ENCODE data around the gene ATP2B3.

GRCh38 chrX:153525451-153525850 lies 8.0 kb downstream of the ATP2B3 start:
- no peak for TF ChIP-seq POLR2A (IDR thresholded peaks at IDR 0.05; ENCODE audit: low read depth, low read length)
- no peak for TF ChIP-seq CTCF (conservative IDR thresholded peaks at IDR 0.05; ENCODE audit: low read depth, low read length)
- TF ChIP-seq MAFK (IDR thresholded peaks at IDR 0.05; ENCODE audit: low read depth, low read length), result no peak
- no peak for TF ChIP-seq BHLHE40 (IDR thresholded peaks at IDR 0.05; ENCODE audit: low read depth, low read length)
- TF ChIP-seq CEBPB (IDR thresholded peaks at IDR 0.05; ENCODE audit: low read depth, low read length), result no peak
- no peak for TF ChIP-seq RFX5 (IDR thresholded peaks at IDR 0.05; ENCODE audit: low read depth, low read length)
- no peak for TF ChIP-seq USF2 (IDR thresholded peaks at IDR 0.05; ENCODE audit: low read depth, low read length)
- no peak for TF ChIP-seq FOS (IDR thresholded peaks at IDR 0.05; ENCODE audit: low read depth, low read length)
- TF ChIP-seq ELK1 (IDR thresholded peaks at IDR 0.05; ENCODE audit: borderline replicate concordance, low read depth, low read length), result no peak
- TF ChIP-seq SMC3 (IDR thresholded peaks at IDR 0.05; ENCODE audit: low read depth, low read length), result no peak
- no peak for TF ChIP-seq RCOR1 (IDR thresholded peaks at IDR 0.05; ENCODE audit: insufficient replicate concordance, low read length)
- no peak for TF ChIP-seq RAD21 (IDR thresholded peaks at IDR 0.05; ENCODE audit: low read length)
- TF ChIP-seq MAZ (IDR thresholded peaks at IDR 0.05; ENCODE audit: borderline replicate concordance, low read depth, low read length), result no peak
- no peak for TF ChIP-seq CHD1 (IDR thresholded peaks at IDR 0.05; ENCODE audit: low read depth, low read length)
